ENCODE measurements around the gene ZNF219. TPM values are rescaled to one million over a fixed set of nuclear protein-coding genes. Genes with fewer than 3 reads are reported as not detected.

ZNF219 gene
- total RNA-seq, 1 donor from 2014 or later, result 31.9 TPM

DNA sequence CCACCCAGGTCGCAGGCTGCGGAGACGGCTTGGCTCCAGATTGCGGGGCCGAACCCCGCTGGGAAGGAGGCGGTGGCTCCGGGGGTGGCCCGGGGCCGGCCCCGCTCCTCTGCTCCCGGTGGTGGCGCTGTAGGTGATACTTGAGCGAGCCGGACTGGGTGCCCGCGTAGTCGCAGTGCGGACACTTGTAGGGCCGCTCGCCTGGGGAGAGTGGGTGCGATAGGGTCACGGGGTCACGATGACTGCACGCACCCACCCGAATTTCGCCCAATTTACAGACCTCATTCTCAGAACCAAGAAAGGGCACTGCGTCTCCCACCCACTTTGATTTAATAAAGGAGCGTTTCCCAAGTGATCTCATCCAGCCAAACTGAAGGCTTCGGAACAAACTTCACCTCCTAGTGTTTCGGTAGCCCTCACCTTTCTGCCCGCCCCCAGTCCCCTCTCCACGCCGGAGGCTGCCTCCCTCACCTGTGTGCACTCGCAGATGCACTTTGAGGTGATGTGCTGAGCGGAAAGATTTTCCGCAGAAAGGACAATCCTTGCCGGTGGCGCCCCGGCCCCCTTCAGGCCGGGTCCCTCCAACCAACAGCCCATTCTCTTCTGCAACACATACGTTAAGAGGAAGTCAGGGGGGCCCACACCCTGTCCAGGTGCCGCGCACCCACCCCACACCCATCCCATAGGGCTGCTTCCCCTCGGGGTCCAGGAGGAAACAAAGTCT is 7.4 kb downstream of the ZNF219 start:
- H3K79me2 ChIP-seq (ENCODE audit: insufficient read depth, low read length), result no peaks in the 10 kb centered on the region
- no peak overlapping the region for H3K4me3 Mint-ChIP-seq (ENCODE audit: unreplicated experiment)
- peaks cover 46% of the 10 kb centered on the region for H3K4me1 Mint-ChIP-seq (ENCODE audit: low read depth, unreplicated experiment)
- FAIRE-seq (no peak), DNase-seq (ENCODE audit: low read depth) (no peak)
- no peak overlapping the region for H3K27ac ChIP-seq (ENCODE audit: low read depth, low read length)
- H3K27me3 Mint-ChIP-seq (ENCODE audit: low read depth, unreplicated experiment), result no peaks in the 10 kb centered on the region
- no peaks in the 10 kb centered on the region for H3K27me3 ChIP-seq (ENCODE audit: insufficient read depth, low read length)
- TF ChIP-seq EZH2 (IDR thresholded peaks at IDR 0.05; ENCODE audit: insufficient read depth, low read length), result no peak
- TF ChIP-seq, protein P1, sequence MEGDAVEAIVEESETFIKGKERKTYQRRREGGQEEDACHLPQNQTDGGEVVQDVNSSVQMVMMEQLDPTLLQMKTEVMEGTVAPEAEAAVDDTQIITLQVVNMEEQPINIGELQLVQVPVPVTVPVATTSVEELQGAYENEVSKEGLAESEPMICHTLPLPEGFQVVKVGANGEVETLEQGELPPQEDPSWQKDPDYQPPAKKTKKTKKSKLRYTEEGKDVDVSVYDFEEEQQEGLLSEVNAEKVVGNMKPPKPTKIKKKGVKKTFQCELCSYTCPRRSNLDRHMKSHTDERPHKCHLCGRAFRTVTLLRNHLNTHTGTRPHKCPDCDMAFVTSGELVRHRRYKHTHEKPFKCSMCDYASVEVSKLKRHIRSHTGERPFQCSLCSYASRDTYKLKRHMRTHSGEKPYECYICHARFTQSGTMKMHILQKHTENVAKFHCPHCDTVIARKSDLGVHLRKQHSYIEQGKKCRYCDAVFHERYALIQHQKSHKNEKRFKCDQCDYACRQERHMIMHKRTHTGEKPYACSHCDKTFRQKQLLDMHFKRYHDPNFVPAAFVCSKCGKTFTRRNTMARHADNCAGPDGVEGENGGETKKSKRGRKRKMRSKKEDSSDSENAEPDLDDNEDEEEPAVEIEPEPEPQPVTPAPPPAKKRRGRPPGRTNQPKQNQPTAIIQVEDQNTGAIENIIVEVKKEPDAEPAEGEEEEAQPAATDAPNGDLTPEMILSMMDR (IDR thresholded peaks at IDR 0.05; ENCODE audit: insufficient read depth, low read depth, low read length), result no peak
- no peak overlapping the region for H3K4me3 ChIP-seq (ENCODE audit: insufficient read depth, low read depth, low read length)
- peaks cover 15% of the 10 kb centered on the region for H3K36me3 Mint-ChIP-seq (ENCODE audit: low read depth, unreplicated experiment)
- H2AFZ ChIP-seq (ENCODE audit: low read depth, low read length), result no peak overlapping the region
- no peak overlapping the region for H3K4me2 ChIP-seq (ENCODE audit: low read length)
- H3K36me3 ChIP-seq (ENCODE audit: insufficient read depth, low read length), result peaks cover 15% of the 10 kb centered on the region
- H3K9ac ChIP-seq (ENCODE audit: low read length), result no peak overlapping the region
- peaks cover 56% of the 10 kb centered on the region for H4K20me1 ChIP-seq (ENCODE audit: insufficient read depth, low read length)
- H3K27ac Mint-ChIP-seq (ENCODE audit: unreplicated experiment), result peak overlapping the region; percentile 79
- H3K9me3 ChIP-seq (ENCODE audit: insufficient read depth, low read depth, low read length), result no peaks in the 10 kb centered on the region
- no peaks in the 10 kb centered on the region for H3K9me3 Mint-ChIP-seq (ENCODE audit: unreplicated experiment)
- peaks cover 22% of the 10 kb centered on the region for H3K4me1 ChIP-seq (ENCODE audit: insufficient read depth, low read length)

DNA sequence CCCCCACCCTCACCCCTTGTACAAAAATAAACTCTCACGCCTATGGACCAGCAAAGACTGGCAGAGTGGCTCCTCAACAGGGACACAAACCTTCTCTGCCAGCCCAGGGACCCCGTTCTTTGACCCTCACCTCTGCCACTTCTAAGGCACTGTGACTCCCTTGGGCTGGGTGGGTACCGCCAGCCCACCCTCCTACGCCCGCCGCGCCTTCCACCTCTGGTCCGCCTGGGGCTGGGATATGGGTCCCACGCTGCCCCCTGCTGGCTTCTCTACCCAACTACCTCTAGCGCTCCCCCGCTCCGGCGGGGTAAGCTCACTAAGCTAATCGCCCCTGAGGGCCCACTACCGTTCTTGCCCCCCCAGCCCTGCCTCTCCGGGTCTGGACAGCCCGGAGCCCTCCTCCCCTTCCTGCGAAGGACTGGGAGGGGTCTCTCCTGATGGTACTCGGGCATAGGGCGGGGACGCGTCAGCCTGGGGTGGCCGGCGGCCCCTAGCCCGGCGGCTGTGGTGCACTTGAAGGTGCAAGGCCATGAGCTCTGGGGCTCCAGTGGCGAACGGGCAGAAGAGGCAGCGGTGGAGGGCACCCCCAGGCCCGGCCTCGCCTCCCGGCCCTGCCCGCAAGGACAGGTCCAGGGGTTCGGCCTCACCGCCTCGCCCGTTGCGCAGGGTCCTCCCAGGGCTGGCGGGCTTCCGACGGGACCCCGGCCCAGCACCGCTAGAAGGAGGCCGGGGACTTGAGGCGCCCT is 8.1 kb downstream of the ZNF219 start:
- Histone ChIP-seq H3K79me2 (ENCODE audit: insufficient read depth, low read length) (no peaks in the 10 kb centered on the region), H3K36me3 (ENCODE audit: insufficient read depth, low read length) (peaks cover 23% of the 10 kb centered on the region), H3K27ac (ENCODE audit: low read depth, low read length) (no peak overlapping the region), H3K9me3 (ENCODE audit: insufficient read depth, low read depth, low read length) (no peaks in the 10 kb centered on the region), H4K20me1 (ENCODE audit: insufficient read depth, low read length) (peaks cover 54% of the 10 kb centered on the region), H2AFZ (ENCODE audit: low read depth, low read length) (no peak overlapping the region), H3K4me1 (ENCODE audit: insufficient read depth, low read length) (peaks cover 24% of the 10 kb centered on the region), H3K27me3 (ENCODE audit: insufficient read depth, low read length) (no peaks in the 10 kb centered on the region), H3K9ac (ENCODE audit: low read length) (no peak overlapping the region), H3K4me3 (ENCODE audit: insufficient read depth, low read depth, low read length) (no peak overlapping the region), H3K4me2 (ENCODE audit: low read length) (no peak overlapping the region)
- H3K27me3 Mint-ChIP-seq (ENCODE audit: low read depth, unreplicated experiment), result no peaks in the 10 kb centered on the region
- H3K4me1 Mint-ChIP-seq (ENCODE audit: low read depth, unreplicated experiment), result peaks cover 42% of the 10 kb centered on the region
- H3K27ac Mint-ChIP-seq (ENCODE audit: unreplicated experiment), result no peak overlapping the region
- no peak for TF ChIP-seq EZH2 (IDR thresholded peaks at IDR 0.05; ENCODE audit: insufficient read depth, low read length)
- TF ChIP-seq, protein P1 (IDR thresholded peaks at IDR 0.05; ENCODE audit: insufficient read depth, low read depth, low read length), result peak; percentile 9
- FAIRE-seq (no peak), DNase-seq (ENCODE audit: low read depth) (no peak)
- no peak overlapping the region for H3K4me3 Mint-ChIP-seq (ENCODE audit: unreplicated experiment)
- H3K9me3 Mint-ChIP-seq (ENCODE audit: unreplicated experiment), result no peaks in the 10 kb centered on the region
- peaks cover 21% of the 10 kb centered on the region for H3K36me3 Mint-ChIP-seq (ENCODE audit: low read depth, unreplicated experiment)

DNA sequence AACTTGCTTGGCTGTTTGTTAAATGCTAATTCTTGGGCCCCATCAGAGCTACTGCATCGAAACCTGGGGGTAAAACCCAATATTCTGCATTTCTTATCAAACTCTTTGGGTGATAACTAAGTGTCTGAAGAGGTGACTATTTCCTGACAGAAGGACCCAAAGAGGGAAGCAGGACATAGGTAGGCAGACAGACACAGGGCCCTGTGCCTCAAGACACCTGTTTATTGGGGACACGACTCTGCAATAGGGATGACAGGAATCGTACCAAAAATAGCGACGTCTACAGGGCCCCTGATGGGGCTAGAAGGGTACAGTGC is 8.6 kb downstream of the ZNF219 start:
- TF ChIP-seq, protein P1 (IDR thresholded peaks at IDR 0.05; ENCODE audit: insufficient read depth, low read depth, low read length), result no peak
- TF ChIP-seq EZH2 (IDR thresholded peaks at IDR 0.05; ENCODE audit: insufficient read depth, low read length), result no peak
- no peak overlapping the region for H3K27ac Mint-ChIP-seq (ENCODE audit: unreplicated experiment)
- no peak overlapping the region for H3K4me3 Mint-ChIP-seq (ENCODE audit: unreplicated experiment)
- peaks cover 25% of the 10 kb centered on the region for H3K36me3 ChIP-seq (ENCODE audit: insufficient read depth, low read length)
- H2AFZ ChIP-seq (ENCODE audit: low read depth, low read length), result no peak overlapping the region
- H3K27me3 ChIP-seq (ENCODE audit: insufficient read depth, low read length), result no peaks in the 10 kb centered on the region
- peaks cover 28% of the 10 kb centered on the region for H3K4me1 ChIP-seq (ENCODE audit: insufficient read depth, low read length)
- H3K4me2 ChIP-seq (ENCODE audit: low read length), result no peak overlapping the region
- no peak overlapping the region for H3K9ac ChIP-seq (ENCODE audit: low read length)
- peaks cover 51% of the 10 kb centered on the region for H4K20me1 ChIP-seq (ENCODE audit: insufficient read depth, low read length)
- FAIRE-seq (no peak), DNase-seq (ENCODE audit: low read depth) (no peak)
- no peaks in the 10 kb centered on the region for H3K9me3 Mint-ChIP-seq (ENCODE audit: unreplicated experiment)
- no peak overlapping the region for H3K4me3 ChIP-seq (ENCODE audit: insufficient read depth, low read depth, low read length)
- H3K27me3 Mint-ChIP-seq (ENCODE audit: low read depth, unreplicated experiment), result no peaks in the 10 kb centered on the region
- H3K9me3 ChIP-seq (ENCODE audit: insufficient read depth, low read depth, low read length), result no peaks in the 10 kb centered on the region
- peaks cover 22% of the 10 kb centered on the region for H3K36me3 Mint-ChIP-seq (ENCODE audit: low read depth, unreplicated experiment)
- peaks cover 40% of the 10 kb centered on the region for H3K4me1 Mint-ChIP-seq (ENCODE audit: low read depth, unreplicated experiment)
- no peaks in the 10 kb centered on the region for H3K79me2 ChIP-seq (ENCODE audit: insufficient read depth, low read length)
- H3K27ac ChIP-seq (ENCODE audit: low read depth, low read length), result no peak overlapping the region
